ENCODE measurements around the gene TSPAN6. TPM values are rescaled to one million over a fixed set of nuclear protein-coding genes. Genes with fewer than 3 reads are reported as not detected.

The TSPAN6 gene
- polyA plus RNA-seq, 1 donor from 2014 or later: 63.3 TPM

DNA sequence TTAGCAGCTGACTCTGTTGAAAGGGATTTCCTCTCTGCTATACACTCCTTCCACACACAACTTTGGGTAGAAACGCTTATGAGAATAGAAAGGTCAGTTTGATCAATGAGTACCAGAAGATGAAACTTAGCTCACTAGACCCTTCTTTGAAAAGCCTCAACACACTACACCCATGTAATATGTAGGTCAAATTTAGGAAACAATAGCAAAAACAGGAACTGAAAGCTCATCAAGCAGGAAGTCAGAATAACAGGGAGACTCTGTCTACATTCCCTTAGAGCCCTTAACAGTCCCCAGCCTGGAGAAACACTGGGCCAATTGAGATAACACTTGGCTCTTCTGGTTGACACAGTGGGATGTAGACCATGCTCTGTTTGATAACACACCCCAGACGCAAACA is 38.1 kb upstream of the TSPAN6 start:
- H3K9ac ChIP-seq (ENCODE audit: low read length): no peak overlapping the region
- no peaks in the 10 kb centered on the region for H3F3A ChIP-seq (ENCODE audit: insufficient read depth, low read length, poor library complexity, severe bottlenecking)

DNA sequence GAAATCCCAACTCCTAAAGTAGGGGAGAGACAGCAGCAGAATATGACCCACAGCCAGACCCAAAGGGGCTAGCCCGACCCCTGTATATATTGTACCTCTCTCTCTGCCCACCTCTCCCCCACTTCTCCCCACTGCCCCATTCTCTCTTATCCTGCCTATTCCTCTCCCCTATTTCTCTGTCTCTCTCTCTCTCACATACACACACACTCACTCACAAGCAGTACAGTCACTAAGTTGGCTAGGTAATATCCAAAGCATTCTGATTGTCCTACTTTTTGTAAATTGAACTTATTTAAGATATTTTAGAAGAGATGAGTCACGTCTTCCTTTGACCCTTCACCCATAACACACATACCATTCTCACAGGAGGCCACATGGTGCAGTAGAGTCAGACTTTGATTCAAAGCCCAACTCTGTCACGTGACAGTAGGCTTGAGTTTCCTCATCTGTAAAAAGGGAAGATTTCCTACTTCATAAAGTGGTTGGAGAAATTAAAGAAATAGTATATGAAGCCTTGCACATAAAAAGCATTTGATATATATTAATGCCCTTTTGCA is 36.9 kb upstream of the TSPAN6 start:
- no peak overlapping the region for H3K4me3 ChIP-seq (ENCODE audit: low read length)
- H3F3A ChIP-seq (ENCODE audit: insufficient read depth, low read length, poor library complexity, severe bottlenecking): no peaks in the 10 kb centered on the region
- H3K27me3 ChIP-seq (ENCODE audit: insufficient read depth, low read depth, low read length): no peaks in the 10 kb centered on the region
- H3K79me2 ChIP-seq (replicated peaks; ENCODE audit: insufficient read depth, low read length): no peaks in the 10 kb centered on the region
- H4K20me1 ChIP-seq (ENCODE audit: insufficient read depth): no peaks in the 10 kb centered on the region
- H3K9me2 ChIP-seq (ENCODE audit: insufficient read depth, low read length): no peaks in the 10 kb centered on the region
- H3K9ac ChIP-seq (ENCODE audit: low read length): no peak overlapping the region
- no peak overlapping the region for H3K27ac ChIP-seq (ENCODE audit: low read length)
- no peak overlapping the region for H3K4me2 ChIP-seq (ENCODE audit: low read length)
- no peaks in the 10 kb centered on the region for H3K9me3 ChIP-seq (ENCODE audit: low read length)
- TF ChIP-seq, protein P1, sequence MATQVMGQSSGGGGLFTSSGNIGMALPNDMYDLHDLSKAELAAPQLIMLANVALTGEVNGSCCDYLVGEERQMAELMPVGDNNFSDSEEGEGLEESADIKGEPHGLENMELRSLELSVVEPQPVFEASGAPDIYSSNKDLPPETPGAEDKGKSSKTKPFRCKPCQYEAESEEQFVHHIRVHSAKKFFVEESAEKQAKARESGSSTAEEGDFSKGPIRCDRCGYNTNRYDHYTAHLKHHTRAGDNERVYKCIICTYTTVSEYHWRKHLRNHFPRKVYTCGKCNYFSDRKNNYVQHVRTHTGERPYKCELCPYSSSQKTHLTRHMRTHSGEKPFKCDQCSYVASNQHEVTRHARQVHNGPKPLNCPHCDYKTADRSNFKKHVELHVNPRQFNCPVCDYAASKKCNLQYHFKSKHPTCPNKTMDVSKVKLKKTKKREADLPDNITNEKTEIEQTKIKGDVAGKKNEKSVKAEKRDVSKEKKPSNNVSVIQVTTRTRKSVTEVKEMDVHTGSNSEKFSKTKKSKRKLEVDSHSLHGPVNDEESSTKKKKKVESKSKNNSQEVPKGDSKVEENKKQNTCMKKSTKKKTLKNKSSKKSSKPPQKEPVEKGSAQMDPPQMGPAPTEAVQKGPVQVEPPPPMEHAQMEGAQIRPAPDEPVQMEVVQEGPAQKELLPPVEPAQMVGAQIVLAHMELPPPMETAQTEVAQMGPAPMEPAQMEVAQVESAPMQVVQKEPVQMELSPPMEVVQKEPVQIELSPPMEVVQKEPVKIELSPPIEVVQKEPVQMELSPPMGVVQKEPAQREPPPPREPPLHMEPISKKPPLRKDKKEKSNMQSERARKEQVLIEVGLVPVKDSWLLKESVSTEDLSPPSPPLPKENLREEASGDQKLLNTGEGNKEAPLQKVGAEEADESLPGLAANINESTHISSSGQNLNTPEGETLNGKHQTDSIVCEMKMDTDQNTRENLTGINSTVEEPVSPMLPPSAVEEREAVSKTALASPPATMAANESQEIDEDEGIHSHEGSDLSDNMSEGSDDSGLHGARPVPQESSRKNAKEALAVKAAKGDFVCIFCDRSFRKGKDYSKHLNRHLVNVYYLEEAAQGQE (IDR thresholded peaks at IDR 0.05; ENCODE audit: borderline replicate concordance): no peak
- TF ChIP-seq, protein P2, sequence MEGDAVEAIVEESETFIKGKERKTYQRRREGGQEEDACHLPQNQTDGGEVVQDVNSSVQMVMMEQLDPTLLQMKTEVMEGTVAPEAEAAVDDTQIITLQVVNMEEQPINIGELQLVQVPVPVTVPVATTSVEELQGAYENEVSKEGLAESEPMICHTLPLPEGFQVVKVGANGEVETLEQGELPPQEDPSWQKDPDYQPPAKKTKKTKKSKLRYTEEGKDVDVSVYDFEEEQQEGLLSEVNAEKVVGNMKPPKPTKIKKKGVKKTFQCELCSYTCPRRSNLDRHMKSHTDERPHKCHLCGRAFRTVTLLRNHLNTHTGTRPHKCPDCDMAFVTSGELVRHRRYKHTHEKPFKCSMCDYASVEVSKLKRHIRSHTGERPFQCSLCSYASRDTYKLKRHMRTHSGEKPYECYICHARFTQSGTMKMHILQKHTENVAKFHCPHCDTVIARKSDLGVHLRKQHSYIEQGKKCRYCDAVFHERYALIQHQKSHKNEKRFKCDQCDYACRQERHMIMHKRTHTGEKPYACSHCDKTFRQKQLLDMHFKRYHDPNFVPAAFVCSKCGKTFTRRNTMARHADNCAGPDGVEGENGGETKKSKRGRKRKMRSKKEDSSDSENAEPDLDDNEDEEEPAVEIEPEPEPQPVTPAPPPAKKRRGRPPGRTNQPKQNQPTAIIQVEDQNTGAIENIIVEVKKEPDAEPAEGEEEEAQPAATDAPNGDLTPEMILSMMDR (IDR thresholded peaks at IDR 0.05; ENCODE audit: poor library complexity, severe bottlenecking): no peak
- TF ChIP-seq EZH2 (IDR thresholded peaks at IDR 0.05; ENCODE audit: borderline replicate concordance, insufficient read depth, low read length, poor library complexity, severe bottlenecking) (no peak), EP300 (conservative IDR thresholded peaks at IDR 0.05; ENCODE audit: poor library complexity, severe bottlenecking) (no peak), RAD21 (conservative IDR thresholded peaks at IDR 0.05) (no peak), POLR2AphosphoS5 (IDR thresholded peaks at IDR 0.05) (no peak), TAF1 (IDR thresholded peaks at IDR 0.05; ENCODE audit: low read depth) (no peak)
- H3K36me3 ChIP-seq (ENCODE audit: insufficient read depth, low read length): no peaks in the 10 kb centered on the region
- H2AFZ ChIP-seq (ENCODE audit: low read depth, low read length): no peak overlapping the region

More for the DNA sequence above, 38.1 kb upstream of the TSPAN6 start:
- H3K9me3 ChIP-seq (ENCODE audit: low read length): no peaks in the 10 kb centered on the region
- H3K79me2 ChIP-seq (replicated peaks; ENCODE audit: insufficient read depth, low read length): no peaks in the 10 kb centered on the region
- H3K4me2 ChIP-seq (ENCODE audit: low read length): no peak overlapping the region
- H3K9me2 ChIP-seq (ENCODE audit: insufficient read depth, low read length): no peaks in the 10 kb centered on the region
- H4K20me1 ChIP-seq (ENCODE audit: insufficient read depth): no peaks in the 10 kb centered on the region
- H2AFZ ChIP-seq (ENCODE audit: low read depth, low read length): no peak overlapping the region
- H3K27ac ChIP-seq (ENCODE audit: low read length): no peak overlapping the region
- H3K27me3 ChIP-seq (ENCODE audit: insufficient read depth, low read depth, low read length): no peaks in the 10 kb centered on the region
- H3K36me3 ChIP-seq (ENCODE audit: insufficient read depth, low read length): no peaks in the 10 kb centered on the region
- no peak for TF ChIP-seq MXI1 (conservative IDR thresholded peaks at IDR 0.05; ENCODE audit: poor library complexity, severe bottlenecking)
- TF ChIP-seq SMC3 (conservative IDR thresholded peaks at IDR 0.05; ENCODE audit: poor library complexity): no peak
- no peak for TF ChIP-seq POLR2AphosphoS5 (IDR thresholded peaks at IDR 0.05)
- TF ChIP-seq TAF1 (IDR thresholded peaks at IDR 0.05; ENCODE audit: low read depth): no peak
- TF ChIP-seq, protein P2 (IDR thresholded peaks at IDR 0.05; ENCODE audit: poor library complexity, severe bottlenecking): no peak
- TF ChIP-seq RAD21 (conservative IDR thresholded peaks at IDR 0.05): no peak
- TF ChIP-seq, protein P1 (IDR thresholded peaks at IDR 0.05; ENCODE audit: borderline replicate concordance): no peak
- no peak for TF ChIP-seq EZH2 (IDR thresholded peaks at IDR 0.05; ENCODE audit: borderline replicate concordance, insufficient read depth, low read length, poor library complexity, severe bottlenecking)
- TF ChIP-seq EP300 (conservative IDR thresholded peaks at IDR 0.05; ENCODE audit: poor library complexity, severe bottlenecking): no peak
- no peak overlapping the region for H3K4me3 ChIP-seq (ENCODE audit: low read length)

Data from neural cell (in vitro differentiated cells).